ENCODE data around the gene INTS3. TPM values are rescaled to one million over a fixed set of nuclear protein-coding genes. Genes with fewer than 3 reads are reported as not detected.

The INTS3 gene
- total and polyA plus RNA-seq, 10 of the 15 experiments (the other 5 are each of a cell fraction or from before 2014, with no cell fraction given): 12.6 to 87.4 (median 30.8) TPM

- ATAC-seq (no peak), FAIRE-seq (no peak), DNase-seq (ENCODE audit: low read depth, low spot score) (no peak)
- Histone ChIP-seq H4K20me1 (ENCODE audit: control insufficient read depth, insufficient read depth) (no peaks in the 10 kb centered on the region; the same call in 1 of the 2 replicates), H2AFZ (ENCODE audit: control insufficient read depth, low read depth, low read length) (no peak overlapping the region), H3K9me3 (replicated peaks; ENCODE audit: control insufficient read depth, insufficient read depth, low read length) (no peaks in the 10 kb centered on the region), H3K4me2 (ENCODE audit: control insufficient read depth, insufficient read depth) (no peak overlapping the region), H3K4me1 (ENCODE audit: control insufficient read depth, insufficient read depth, low read length) (no peaks in the 10 kb centered on the region), H3K36me3 (ENCODE audit: control insufficient read depth in 2 of 2, insufficient read depth in 2 of 2, low read length in 1 of 2) (no peaks in the 10 kb centered on the region), H3K27ac (ENCODE audit: control insufficient read depth, insufficient read depth) (no peak overlapping the region), H3K79me2 (ENCODE audit: control insufficient read depth, insufficient read depth, low read length) (no peaks in the 10 kb centered on the region), H3K9ac (ENCODE audit: control insufficient read depth, insufficient read depth, low read length) (no peak overlapping the region), H3K27me3 (replicated peaks in 1 of 2; ENCODE audit: control insufficient read depth in 2 of 2, insufficient read depth in 2 of 2, low read length in 1 of 2) (peaks cover 5 to 8% of the 10 kb centered on the region in 2 experiments), H3K4me3 (no peak overlapping the region)
- POLR2A ChIA-PET: no interaction called here
- SMC1A ChIA-PET (ENCODE audit: uncharacterized antibody, unreplicated experiment): interaction anchor here (0.7 to 1.3 kb wide), 2 partner anchors 10 to 114 kb away, joined by 3 read pairs; no protein-coding TSS in a partner anchor
- CTCF ChIA-PET: no interaction called here
- in situ Hi-C loops (cut with MboI) (no loop called here), intact Hi-C loops (cut with micrococcal nuclease; ENCODE audit: unreplicated experiment) (no loop called here)
- no TSS peak for BruUV-seq (replicated peaks)
- 56% methylated on average over 12 of the region's 12 CpGs for WGBS (ENCODE audit: insufficient coverage, insufficient replicate concordance, low lambda C conversion rate, missing lambda C conversion rate)
- TF ChIP-seq IKZF1 (conservative IDR thresholded peaks at IDR 0.05) (no peak), ZNF384 (IDR thresholded peaks at IDR 0.05; ENCODE audit: borderline replicate concordance, low read depth, low read length) (no peak), GABPA (IDR thresholded peaks at IDR 0.05; ENCODE audit: low read depth) (no peak), USF1 (IDR thresholded peaks at IDR 0.05; ENCODE audit: borderline replicate concordance, extremely low read length, insufficient read depth, low read depth, low read length) (no peak), TARDBP (IDR thresholded peaks at IDR 0.05; ENCODE audit: borderline replicate concordance) (no peak)
- TF ChIP-seq, protein P1, sequence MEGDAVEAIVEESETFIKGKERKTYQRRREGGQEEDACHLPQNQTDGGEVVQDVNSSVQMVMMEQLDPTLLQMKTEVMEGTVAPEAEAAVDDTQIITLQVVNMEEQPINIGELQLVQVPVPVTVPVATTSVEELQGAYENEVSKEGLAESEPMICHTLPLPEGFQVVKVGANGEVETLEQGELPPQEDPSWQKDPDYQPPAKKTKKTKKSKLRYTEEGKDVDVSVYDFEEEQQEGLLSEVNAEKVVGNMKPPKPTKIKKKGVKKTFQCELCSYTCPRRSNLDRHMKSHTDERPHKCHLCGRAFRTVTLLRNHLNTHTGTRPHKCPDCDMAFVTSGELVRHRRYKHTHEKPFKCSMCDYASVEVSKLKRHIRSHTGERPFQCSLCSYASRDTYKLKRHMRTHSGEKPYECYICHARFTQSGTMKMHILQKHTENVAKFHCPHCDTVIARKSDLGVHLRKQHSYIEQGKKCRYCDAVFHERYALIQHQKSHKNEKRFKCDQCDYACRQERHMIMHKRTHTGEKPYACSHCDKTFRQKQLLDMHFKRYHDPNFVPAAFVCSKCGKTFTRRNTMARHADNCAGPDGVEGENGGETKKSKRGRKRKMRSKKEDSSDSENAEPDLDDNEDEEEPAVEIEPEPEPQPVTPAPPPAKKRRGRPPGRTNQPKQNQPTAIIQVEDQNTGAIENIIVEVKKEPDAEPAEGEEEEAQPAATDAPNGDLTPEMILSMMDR (IDR thresholded peaks at IDR 0.05 in 2 of 3, conservative IDR thresholded peaks at IDR 0.05 in 1 of 3; ENCODE audit: control insufficient read depth in 2 of 3, extremely low read depth in 1 of 3, insufficient read depth in 1 of 3, low read depth in 3 of 3, low read length in 3 of 3): no peak
- RAD21 ChIA-PET (ENCODE audit: unreplicated experiment): no interaction called here
Observed at GRCh38 chr1:153684892-153685291, 43.0 kb upstream of the INTS3 start.

All from GM12878 (cell line).